Measurements from ENCODE around the gene NQO2. TPM values are rescaled to one million over a fixed set of nuclear protein-coding genes. Genes with fewer than 3 reads are reported as not detected.
A peak's percentile ranks its signal among the peaks of the same experiment; 100 is the strongest.
"Not testable (repeated sequence)": the region's sequence is repeated elsewhere in the genome, so short reads cannot be mapped to it uniquely, and the experiment has no call there.

The NQO2 gene
- total RNA-seq, 1 donor from 2014 or later: 58.8 TPM

- Mint-ChIP-seq H3K4me1 (ENCODE audit: unreplicated experiment) (peaks cover 13% of the 10 kb centered on the region), H3K4me3 (ENCODE audit: unreplicated experiment) (no peak overlapping the region), H3K27me3 (ENCODE audit: unreplicated experiment) (peaks cover 2% of the 10 kb centered on the region), H3K27ac (ENCODE audit: unreplicated experiment) (no peak overlapping the region), H3K36me3 (ENCODE audit: low read depth, unreplicated experiment) (no peaks in the 10 kb centered on the region), H3K9me3 (ENCODE audit: unreplicated experiment) (no peaks in the 10 kb centered on the region)
- TF ChIP-seq, protein P1, sequence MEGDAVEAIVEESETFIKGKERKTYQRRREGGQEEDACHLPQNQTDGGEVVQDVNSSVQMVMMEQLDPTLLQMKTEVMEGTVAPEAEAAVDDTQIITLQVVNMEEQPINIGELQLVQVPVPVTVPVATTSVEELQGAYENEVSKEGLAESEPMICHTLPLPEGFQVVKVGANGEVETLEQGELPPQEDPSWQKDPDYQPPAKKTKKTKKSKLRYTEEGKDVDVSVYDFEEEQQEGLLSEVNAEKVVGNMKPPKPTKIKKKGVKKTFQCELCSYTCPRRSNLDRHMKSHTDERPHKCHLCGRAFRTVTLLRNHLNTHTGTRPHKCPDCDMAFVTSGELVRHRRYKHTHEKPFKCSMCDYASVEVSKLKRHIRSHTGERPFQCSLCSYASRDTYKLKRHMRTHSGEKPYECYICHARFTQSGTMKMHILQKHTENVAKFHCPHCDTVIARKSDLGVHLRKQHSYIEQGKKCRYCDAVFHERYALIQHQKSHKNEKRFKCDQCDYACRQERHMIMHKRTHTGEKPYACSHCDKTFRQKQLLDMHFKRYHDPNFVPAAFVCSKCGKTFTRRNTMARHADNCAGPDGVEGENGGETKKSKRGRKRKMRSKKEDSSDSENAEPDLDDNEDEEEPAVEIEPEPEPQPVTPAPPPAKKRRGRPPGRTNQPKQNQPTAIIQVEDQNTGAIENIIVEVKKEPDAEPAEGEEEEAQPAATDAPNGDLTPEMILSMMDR (IDR thresholded peaks at IDR 0.05; ENCODE audit: unreplicated experiment): no peak
- DNase-seq (ENCODE audit: low spot score): no peak
These were observed 59.3 kb downstream of the NQO2 start for GRCh38 chr6:3058957-3059356.

DNA sequence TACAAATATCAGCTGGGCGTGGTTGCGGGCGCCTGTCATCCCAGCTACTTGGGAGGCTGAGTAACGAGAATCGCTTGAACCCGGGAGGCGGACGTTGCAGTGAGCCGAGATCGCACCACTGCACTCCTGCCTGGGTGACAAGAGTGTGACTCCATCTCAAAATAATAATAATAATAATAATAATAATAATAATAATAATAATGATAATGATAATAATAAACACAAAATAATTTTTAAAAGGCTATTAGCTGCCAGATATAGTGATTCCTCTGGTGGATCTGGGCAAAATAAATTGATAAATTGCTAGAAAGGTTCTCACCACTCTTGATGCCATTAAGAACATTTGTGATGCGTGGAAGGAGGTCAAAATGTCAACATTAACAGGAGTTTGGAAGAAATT lies 60.4 kb downstream of the NQO2 start:
- H3K27me3 Mint-ChIP-seq (ENCODE audit: unreplicated experiment); H3K4me3 Mint-ChIP-seq (ENCODE audit: unreplicated experiment); H3K36me3 Mint-ChIP-seq (ENCODE audit: low read depth, unreplicated experiment); DNase-seq (ENCODE audit: low spot score); H3K27ac Mint-ChIP-seq (ENCODE audit: unreplicated experiment); H3K4me1 Mint-ChIP-seq (ENCODE audit: unreplicated experiment); H3K9me3 Mint-ChIP-seq (ENCODE audit: unreplicated experiment): not testable (repeated sequence)

DNA sequence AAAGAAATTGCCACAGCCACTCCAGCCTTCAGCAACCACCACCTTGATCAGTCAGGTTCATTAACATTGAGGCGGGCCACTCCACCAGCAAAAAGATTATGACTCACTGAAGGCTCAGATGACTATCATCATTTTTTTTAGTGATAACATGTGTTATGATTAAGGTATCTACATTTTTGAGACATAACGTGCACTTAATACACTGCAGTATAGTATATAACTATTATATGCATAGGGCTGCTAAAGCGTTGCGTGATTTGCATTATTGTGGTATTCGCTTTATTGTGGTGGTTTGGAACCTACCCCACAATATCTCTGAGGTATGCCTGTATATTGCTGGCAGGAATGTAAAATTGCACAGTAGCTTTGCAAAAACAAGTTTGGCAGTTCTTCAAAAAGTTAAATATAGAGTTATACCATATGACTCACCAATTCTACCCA lies 61.8 kb downstream of the NQO2 start:
- DNase-seq (ENCODE audit: low spot score): no peak
- TF ChIP-seq, protein P1 (IDR thresholded peaks at IDR 0.05; ENCODE audit: unreplicated experiment): no peak
- Mint-ChIP-seq H3K27ac (ENCODE audit: unreplicated experiment) (no peak overlapping the region), H3K4me1 (ENCODE audit: unreplicated experiment) (peaks cover 7% of the 10 kb centered on the region), H3K4me3 (ENCODE audit: unreplicated experiment) (no peak overlapping the region), H3K9me3 (ENCODE audit: unreplicated experiment) (no peaks in the 10 kb centered on the region), H3K36me3 (ENCODE audit: low read depth, unreplicated experiment) (peaks cover 2% of the 10 kb centered on the region), H3K27me3 (ENCODE audit: unreplicated experiment) (peaks cover 4% of the 10 kb centered on the region)

- not testable (repeated sequence) for H3K36me3 Mint-ChIP-seq (ENCODE audit: low read depth, unreplicated experiment); H3K9me3 Mint-ChIP-seq (ENCODE audit: unreplicated experiment); H3K27ac Mint-ChIP-seq (ENCODE audit: unreplicated experiment); DNase-seq (ENCODE audit: low spot score); H3K4me3 Mint-ChIP-seq (ENCODE audit: unreplicated experiment)
- H3K27me3 Mint-ChIP-seq (ENCODE audit: unreplicated experiment): peaks cover 11% of the 10 kb centered on the region
- peaks cover 14% of the 10 kb centered on the region for H3K4me1 Mint-ChIP-seq (ENCODE audit: unreplicated experiment)
These were observed 63.6 kb downstream of the NQO2 start for GRCh38 chr6:3063340-3063732.

DNA sequence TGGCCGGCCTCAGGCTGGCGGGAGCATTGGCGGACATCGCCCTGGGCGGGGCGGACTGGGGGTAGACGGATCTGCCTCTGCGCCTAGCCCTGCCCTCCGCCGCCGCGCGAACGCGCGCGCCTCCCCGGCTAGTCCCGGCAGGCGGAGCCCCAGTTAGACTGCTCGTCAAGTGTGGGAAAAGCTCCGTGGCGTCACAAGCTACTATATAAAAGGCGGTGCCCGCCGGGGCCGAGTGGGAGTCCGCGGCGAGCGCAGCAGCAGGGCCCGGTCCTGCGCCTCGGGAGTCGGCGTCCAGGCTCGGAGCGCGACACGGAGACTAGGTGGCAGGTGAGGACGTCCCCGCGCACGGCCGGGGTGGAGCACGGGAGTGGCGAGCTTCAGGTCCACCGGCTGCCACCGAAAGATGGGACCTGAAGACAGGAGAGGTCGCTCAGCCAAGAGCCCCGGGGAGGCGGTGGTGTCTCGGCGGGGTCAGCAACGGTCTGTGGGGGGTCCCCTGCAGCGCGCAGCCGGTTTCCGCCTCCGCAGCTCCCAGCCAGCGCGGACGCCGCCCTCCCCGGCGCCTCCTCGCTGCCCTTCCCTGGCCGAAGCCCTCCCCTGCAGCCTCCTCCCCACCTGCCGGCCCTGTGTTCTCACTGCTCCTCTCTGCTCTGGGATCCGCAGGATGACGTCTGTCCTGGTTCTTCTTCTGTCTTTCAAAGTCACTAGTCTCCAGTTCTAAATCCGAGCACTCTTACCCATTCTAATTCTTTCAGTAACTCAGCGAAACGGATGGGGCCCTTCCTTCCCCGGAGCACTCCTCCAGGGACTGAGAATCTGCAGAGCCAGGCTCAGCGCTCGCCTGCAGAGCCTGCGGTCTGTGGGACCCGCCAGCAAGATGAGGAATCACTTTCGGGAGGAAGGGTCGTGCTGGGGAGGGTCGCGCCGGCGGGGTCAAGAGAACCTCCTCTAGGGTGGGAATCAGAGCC lies 64.3 kb downstream of the NQO2 start:
- peaks cover 12% of the 10 kb centered on the region for H3K27me3 Mint-ChIP-seq (ENCODE audit: unreplicated experiment)
- DNase-seq (ENCODE audit: low spot score): peak; percentile 81
- TF ChIP-seq, protein P1 (IDR thresholded peaks at IDR 0.05; ENCODE audit: unreplicated experiment): no peak
- H3K36me3 Mint-ChIP-seq (ENCODE audit: low read depth, unreplicated experiment): peaks cover 8% of the 10 kb centered on the region
- peaks cover 14% of the 10 kb centered on the region for H3K4me1 Mint-ChIP-seq (ENCODE audit: unreplicated experiment)
- H3K4me3 Mint-ChIP-seq (ENCODE audit: unreplicated experiment): peak overlapping the region; percentile 97
- no peaks in the 10 kb centered on the region for H3K9me3 Mint-ChIP-seq (ENCODE audit: unreplicated experiment)
- H3K27ac Mint-ChIP-seq (ENCODE audit: unreplicated experiment): peak overlapping the region; percentile 74

All from endothelial cell (in vitro differentiated cells).